DMS53 treated with DMSO at 0.1 percent for 48 hours (cell line): ENCODE results near the gene BCL2.

Source experiments
- DNase-seq: peaks from one replicate; lab custom pipeline; 2025; ENCODE audit not compliant: unreplicated experiment; lab: John Stamatoyannopoulos, UW

BCL2 gene

GRCh38 chr18:63260380-63260754 is 59.2 kb downstream of the BCL2 start:
- no peak for DNase-seq

- no peak for DNase-seq
Observed at GRCh38 chr18:63259567-63260379, 59.8 kb downstream of the BCL2 start.

- no peak for DNase-seq
Observed at GRCh38 chr18:63258749-63259566, 60.6 kb downstream of the BCL2 start.

- DNase-seq = no peak
Observed at GRCh38 chr18:63257453-63257852, 62.1 kb downstream of the BCL2 start.

GRCh38 chr18:63255435-63255834 is 64.1 kb downstream of the BCL2 start:
- DNase-seq = no peak

GRCh38 chr18:63254716-63255399 is 64.7 kb downstream of the BCL2 start:
- DNase-seq = no peak

GRCh38 chr18:63253428-63254372 is 65.9 kb downstream of the BCL2 start:
- DNase-seq = no peak

- no peak for DNase-seq
Observed at GRCh38 chr18:63253014-63253413, 66.6 kb downstream of the BCL2 start.

GRCh38 chr18:63249771-63250170 is 69.8 kb downstream of the BCL2 start:
- DNase-seq = no peak

GRCh38 chr18:63247926-63248325 is 71.6 kb downstream of the BCL2 start:
- no peak for DNase-seq

GRCh38 chr18:63247506-63247905 is 72.1 kb downstream of the BCL2 start:
- DNase-seq = no peak

GRCh38 chr18:63245600-63245999 is 74.0 kb downstream of the BCL2 start:
- no peak for DNase-seq

- DNase-seq = no peak
Observed at GRCh38 chr18:63244607-63245006, 75.0 kb downstream of the BCL2 start.

GRCh38 chr18:63241760-63242159 is 77.8 kb downstream of the BCL2 start:
- no peak for DNase-seq

GRCh38 chr18:63241317-63241712 is 78.3 kb downstream of the BCL2 start:
- no peak for DNase-seq

GRCh38 chr18:63240531-63241316 is 78.8 kb downstream of the BCL2 start:
- no peak for DNase-seq

GRCh38 chr18:63238693-63239075 is 80.9 kb downstream of the BCL2 start:
- no peak for DNase-seq

- no peak for DNase-seq
Observed at GRCh38 chr18:63237881-63238692, 81.5 kb downstream of the BCL2 start.
